Muscle of leg (tissue), 11 donors: ENCODE measurements around the gene KIF5B. TPM values are rescaled to one million over a fixed set of nuclear protein-coding genes. Genes with fewer than 3 reads are reported as not detected.
A peak's percentile ranks its signal among the peaks of the same experiment; 100 is the strongest.
"Not testable (repeated sequence)": the region's sequence is repeated elsewhere in the genome, so short reads cannot be mapped to it uniquely, and the experiment has no call there.

ENCODE experiments used
- DNase-seq: peaks from one replicate; pipeline ENCODE4 v3.0.0; 2013
- H3K27ac ChIP-seq: one replicate; pipeline ENCODE4 v1.5.1; 2013; ENCODE audit warnings: mild to moderate bottlenecking, low read length, control low read depth
- H3K27me3 ChIP-seq: one replicate; pipeline ENCODE4 v1.6.1; 2013; ENCODE audit warnings: low read length; ENCODE audit not compliant: control insufficient read depth, insufficient read depth
- H3K36me3 ChIP-seq: one replicate; pipeline ENCODE4 v1.6.1; 2013; ENCODE audit warnings: low read length; ENCODE audit not compliant: control insufficient read depth, insufficient read depth
- H3K4me1 ChIP-seq: one replicate; pipeline ENCODE4 v1.6.1; 2013; ENCODE audit warnings: low read length; ENCODE audit not compliant: control insufficient read depth, insufficient read depth
- H3K4me3 ChIP-seq: one replicate; pipeline ENCODE4 v1.5.1; 2013; ENCODE audit warnings: low read length, control low read depth
- H3K9me3 ChIP-seq: replicated peaks from 2 replicates; pipeline ENCODE4 v1.6.1; 2013; ENCODE audit warnings: low read depth, low read length; ENCODE audit not compliant: control insufficient read depth
- WGBS: methylation state at CpG from one replicate; pipeline ENCODE4 v1.1.5; 2013; ENCODE audit warnings: missing lambda C conversion rate; ENCODE audit not compliant: insufficient coverage; 5-methylcytosine and 5-hydroxymethylcytosine counted together
- polyA plus RNA-seq, 8 donors: library from polyadenylated mRNA; unstranded; fragments of 120-200 nt; gene quantifications; one replicate each; pipeline versions ENCODE4 v1.2.1 to v1.2.3, GENCODE V29; 2013; ENCODE audit warnings: inconsistent platforms in 1 of 8, low replicate concordance in 1 of 8; ENCODE audit not compliant: insufficient read length in 8 of 8, insufficient read depth in 1 of 8
- total RNA-seq: library from RNA; stranded (reverse); fragments of 120-200 nt; gene quantifications from one replicate; pipeline ENCODE4 v1.2.4, GENCODE V29; 2013

The KIF5B gene
- total and polyA plus RNA-seq, 9 donors: 82.3 to 166 (median 144) TPM

DNA sequence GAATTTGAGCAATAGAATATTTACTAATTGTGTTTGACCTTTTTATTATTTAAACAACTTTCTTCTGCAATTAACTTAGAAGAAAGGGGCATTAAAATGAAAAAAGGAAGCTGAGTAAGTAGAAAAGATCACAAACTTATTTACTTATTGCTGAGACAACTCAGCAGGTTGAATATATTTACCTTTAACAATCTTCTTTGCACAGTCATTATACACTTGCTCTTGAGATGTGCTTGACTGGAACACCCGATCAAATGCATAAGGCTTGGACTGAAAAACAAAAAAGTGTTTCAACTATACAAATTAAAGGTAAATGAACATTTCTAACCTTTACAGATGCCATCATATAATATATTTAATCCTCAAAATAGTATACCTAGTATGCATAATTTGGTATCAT, 7.9 kb downstream of the KIF5B start:
- H3K9me3 ChIP-seq: no peaks in the 10 kb centered on the region
- H3K36me3 ChIP-seq: peaks cover 15% of the 10 kb centered on the region
- peaks cover 3% of the 10 kb centered on the region for H3K4me1 ChIP-seq
- no peak overlapping the region for H3K27ac ChIP-seq
- no peaks in the 10 kb centered on the region for H3K27me3 ChIP-seq
- no peak overlapping the region for H3K4me3 ChIP-seq
- no peak for DNase-seq
- WGBS: no CpG with 5 or more reads among the region's 1 CpG

- Histone ChIP-seq H3K36me3 (peaks cover 17% of the 10 kb centered on the region), H3K27ac (no peak overlapping the region), H3K4me1 (peaks cover 3% of the 10 kb centered on the region), H3K4me3 (no peak overlapping the region), H3K9me3 (no peaks in the 10 kb centered on the region), H3K27me3 (no peaks in the 10 kb centered on the region)
- DNase-seq: no peak
Observed at GRCh38 chr10:32047881-32048280, 8.3 kb downstream of the KIF5B start.

DNA sequence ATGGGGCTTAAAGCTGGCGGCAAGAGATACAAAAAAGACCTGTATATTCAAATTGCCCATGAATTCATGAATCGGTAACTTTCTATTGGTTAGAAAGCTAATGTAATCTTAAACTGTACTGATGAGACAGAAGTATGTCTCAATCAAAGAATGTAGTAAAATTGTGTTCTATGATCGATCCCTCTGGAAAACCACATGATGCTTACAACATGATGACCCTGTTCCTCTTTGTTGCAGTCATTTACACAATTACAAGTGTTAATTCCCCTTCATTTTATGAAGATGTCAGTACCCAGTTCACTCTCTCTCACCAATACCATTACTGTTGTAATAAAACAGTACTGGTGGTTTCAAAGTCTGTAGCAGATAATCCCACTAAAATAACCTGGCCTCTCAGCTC, 10.1 kb downstream of the KIF5B start:
- Histone ChIP-seq H3K27me3 (no peaks in the 10 kb centered on the region), H3K36me3 (peaks cover 21% of the 10 kb centered on the region), H3K4me3 (no peak overlapping the region), H3K27ac (no peak overlapping the region), H3K4me1 (peaks cover 3% of the 10 kb centered on the region), H3K9me3 (no peaks in the 10 kb centered on the region)
- WGBS: no CpG with 5 or more reads among the region's 3 CpGs
- DNase-seq: no peak

DNA sequence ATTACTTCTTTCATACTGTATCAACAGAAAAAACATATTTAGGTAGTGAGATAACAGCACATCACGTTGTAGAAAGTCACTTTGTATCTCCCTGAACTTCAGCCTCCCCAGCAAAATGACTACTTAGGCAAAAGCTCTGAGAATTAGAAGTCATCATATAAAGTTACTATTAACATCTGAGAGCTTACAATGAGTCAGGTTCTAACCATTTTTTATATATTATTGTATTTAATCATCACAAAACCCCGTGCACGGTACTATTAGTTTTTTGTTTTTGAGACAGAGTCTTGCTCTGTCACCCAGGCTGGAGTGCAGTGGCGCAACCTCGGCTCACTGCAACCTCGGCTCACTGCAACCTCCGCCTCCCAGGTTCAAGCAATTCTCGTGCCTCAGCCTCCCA, 13.5 kb downstream of the KIF5B start:
- not testable (repeated sequence) for H3K27ac ChIP-seq, DNase-seq, H3K4me1 ChIP-seq, H3K27me3 ChIP-seq, H3K4me3 ChIP-seq, H3K9me3 ChIP-seq
- H3K36me3 ChIP-seq: peaks cover 21% of the 10 kb centered on the region
- WGBS: 83% methylated on average over 3 of the region's 8 CpGs

GRCh38 chr10:32041290-32042028, 14.8 kb downstream of the KIF5B start:
- Histone ChIP-seq H3K27ac (no peak overlapping the region), H3K4me1 (no peaks in the 10 kb centered on the region), H3K4me3 (no peak overlapping the region), H3K36me3 (peaks cover 22% of the 10 kb centered on the region), H3K27me3 (no peaks in the 10 kb centered on the region), H3K9me3 (no peaks in the 10 kb centered on the region)
- no peak for DNase-seq
- no CpG with 5 or more reads among the region's 1 CpG for WGBS

DNA sequence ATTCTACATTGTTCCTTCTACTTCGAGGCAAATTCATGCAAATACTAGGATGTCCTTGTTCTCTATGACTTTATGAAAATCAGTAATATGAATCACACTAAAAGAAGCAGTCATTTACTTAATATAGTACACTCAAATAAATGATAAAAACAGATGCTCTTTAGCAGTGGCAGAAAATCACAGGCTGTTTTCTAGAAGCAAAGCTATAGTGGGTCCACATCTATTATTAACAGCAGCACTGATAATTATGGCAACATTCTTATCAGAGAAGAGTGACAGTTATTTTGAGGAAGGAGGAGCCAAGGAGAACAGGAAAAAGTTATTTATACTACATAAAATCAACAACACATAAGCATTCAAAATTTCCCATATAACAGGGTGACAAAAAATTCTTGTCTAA, 16.5 kb downstream of the KIF5B start:
- Histone ChIP-seq H3K36me3 (peaks cover 27% of the 10 kb centered on the region), H3K4me3 (no peak overlapping the region), H3K9me3 (no peaks in the 10 kb centered on the region), H3K27me3 (no peaks in the 10 kb centered on the region), H3K27ac (no peak overlapping the region), H3K4me1 (no peaks in the 10 kb centered on the region)
- WGBS: no CpG with 5 or more reads among the region's 1 CpG
- DNase-seq: peak; percentile 24

GRCh38 chr10:32038777-32039176, 17.4 kb downstream of the KIF5B start:
- H3K4me1 ChIP-seq: no peaks in the 10 kb centered on the region
- whole genome bisulfite sequencing: no CpG with 5 or more reads among the region's 3 CpGs
- H3K36me3 ChIP-seq: peaks cover 25% of the 10 kb centered on the region

DNA sequence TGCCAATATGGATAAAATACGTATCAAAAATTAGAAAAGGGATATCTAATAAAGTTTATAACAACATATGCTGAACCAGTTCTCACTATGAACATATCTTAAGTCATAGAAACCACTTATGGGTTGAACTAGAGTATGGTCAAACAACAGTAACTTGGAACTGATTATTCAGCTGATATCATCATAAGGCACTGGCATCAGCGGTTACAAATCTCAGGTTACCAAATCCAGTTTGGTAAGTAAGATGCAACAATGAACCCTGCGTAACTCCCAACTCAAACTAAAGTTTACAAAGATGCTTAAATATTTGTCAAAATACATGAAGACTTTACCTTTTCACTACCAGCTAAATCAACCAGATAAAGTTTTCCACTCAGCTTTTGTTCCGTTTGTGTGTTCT, 19.3 kb downstream of the KIF5B start:
- DNase-seq: no peak
- Histone ChIP-seq H3K27ac (no peak overlapping the region), H3K4me3 (no peak overlapping the region), H3K27me3 (no peaks in the 10 kb centered on the region), H3K36me3 (peaks cover 29% of the 10 kb centered on the region), H3K9me3 (no peaks in the 10 kb centered on the region), H3K4me1 (no peaks in the 10 kb centered on the region)
- no CpG with 5 or more reads among the region's 4 CpGs for WGBS

More at GRCh38 chr10:32038777-32039176, 17.4 kb downstream of the KIF5B start:
- no peaks in the 10 kb centered on the region for H3K27me3 ChIP-seq
- H3K27ac ChIP-seq: no peak overlapping the region
- no peak for DNase-seq
- H3K4me3 ChIP-seq: no peak overlapping the region
- no peaks in the 10 kb centered on the region for H3K9me3 ChIP-seq

GRCh38 chr10:32035038-32035437, 21.2 kb downstream of the KIF5B start:
- H3K4me3 ChIP-seq: no peak overlapping the region
- peaks cover 35% of the 10 kb centered on the region for H3K36me3 ChIP-seq
- no peak for DNase-seq
- no peak overlapping the region for H3K27ac ChIP-seq
- WGBS: no CpG with 5 or more reads among the region's 1 CpG
- H3K9me3 ChIP-seq: no peaks in the 10 kb centered on the region
- H3K4me1 ChIP-seq: no peaks in the 10 kb centered on the region
- no peaks in the 10 kb centered on the region for H3K27me3 ChIP-seq

- Histone ChIP-seq H3K36me3 (peaks cover 42% of the 10 kb centered on the region), H3K9me3 (no peaks in the 10 kb centered on the region), H3K4me3 (no peak overlapping the region), H3K27ac (no peak overlapping the region), H3K4me1 (no peaks in the 10 kb centered on the region), H3K27me3 (no peaks in the 10 kb centered on the region)
- WGBS: 90% methylated on average over 2 of the region's 5 CpGs
- DNase-seq: no peak
Observed at GRCh38 chr10:32033171-32033570, 23.1 kb downstream of the KIF5B start.

DNA sequence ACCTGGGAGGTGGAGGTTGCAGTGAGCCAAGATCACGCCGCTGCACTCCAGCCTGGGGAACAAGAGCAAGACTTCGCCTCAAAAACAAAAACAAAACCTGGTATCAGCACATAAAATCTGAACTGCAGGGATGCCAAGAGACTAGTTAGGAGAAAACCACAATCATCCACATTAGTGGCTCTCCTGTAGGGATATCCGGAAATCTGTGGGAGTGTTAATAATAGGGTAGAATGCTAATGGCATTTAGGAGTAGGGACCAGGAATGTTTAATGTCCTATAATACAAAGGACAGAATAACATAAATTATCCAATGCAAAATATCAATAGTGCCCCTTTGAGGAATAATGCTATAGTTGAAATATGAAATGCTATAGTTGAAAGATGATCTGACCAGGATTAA, 24.3 kb downstream of the KIF5B start:
- Histone ChIP-seq H3K36me3 (peaks cover 44% of the 10 kb centered on the region), H3K4me1 (no peaks in the 10 kb centered on the region), H3K9me3 (no peaks in the 10 kb centered on the region), H3K27me3 (no peaks in the 10 kb centered on the region), H3K4me3 (no peak overlapping the region), H3K27ac (no peak overlapping the region)
- WGBS: no CpG with 5 or more reads among the region's 4 CpGs
- no peak for DNase-seq
